Heart left ventricle (tissue), 16 donors: ENCODE data around the gene TRIM25. TPM values are rescaled to one million over a fixed set of nuclear protein-coding genes. Genes with fewer than 3 reads are reported as not detected.

Source experiments
- ATAC-seq, 4 donors: fragments of 200-7000 bp; cut with Tn5 transposase; one replicate each; pipeline ENCODE4 v1.9.1; 2020 to 2022; ENCODE audit warnings: moderate library complexity in 4 of 4, mild to moderate bottlenecking in 3 of 4, moderate number of reproducible peaks in 1 of 4
- DNase-seq, 5 donors: peaks; one replicate each; pipeline ENCODE4 v3.0.0-alpha.2; 2020
- H3K27ac ChIP-seq, 12 donors: fragments of 200-600 bp; sonication (generic) in 4 of 12; one replicate each; pipeline versions ENCODE4 v1.5.0 to v1.8.0; 2016 to 2022; ENCODE audit warnings: mild to moderate bottlenecking in 2 of 12
- H3K27me3 ChIP-seq, 9 donors: fragments of 200-600 bp; sonication (generic) in 2 of 9; one replicate each; pipeline versions ENCODE4 v1.5.1 to v1.8.0; 2016 to 2022; ENCODE audit warnings: mild to moderate bottlenecking in 3 of 9
- H3K36me3 ChIP-seq, 9 donors: fragments of 200-600 bp; sonication (generic) in 2 of 9; one replicate each; pipeline versions ENCODE4 v1.5.0 to v1.8.0; 2018 to 2022; ENCODE audit warnings: mild to moderate bottlenecking in 2 of 9
- H3K4me1 ChIP-seq, 12 donors: fragments of 200-600 bp; sonication (generic) in 4 of 12; one replicate each; pipeline versions ENCODE4 v1.5.0 to v1.8.0; 2016 to 2022; ENCODE audit warnings: mild to moderate bottlenecking in 3 of 12
- H3K4me3 ChIP-seq, 12 donors: fragments of 200-600 bp; sonication (generic) in 4 of 12; one replicate each; pipeline versions ENCODE4 v1.5.0 to v1.8.0; 2017 to 2022; ENCODE audit warnings: mild to moderate bottlenecking in 9 of 12, moderate library complexity in 4 of 12
- H3K9me3 ChIP-seq, 12 donors: fragments of 200-600 bp; sonication (generic) in 4 of 12; one replicate each; pipeline versions ENCODE4 v1.5.0 to v1.8.0; 2016 to 2022; ENCODE audit warnings: mild to moderate bottlenecking in 1 of 12
- POLR2A ChIP-seq, 2 donors: fragments of 450-650 bp; IDR thresholded peaks; one replicate each; pipeline ENCODE4 v1.6.1; 2017; ENCODE audit warnings: antibody characterized with exemption in 2 of 2, mild to moderate bottlenecking in 2 of 2, moderate library complexity in 2 of 2
- WGBS, 4 donors: extraction: QIAGEN DNeasy Blood & Tissue Kit in 2 of 4; methylation state at CpG; one replicate each; pipeline versions ENCODE4 v1.1.5 to v1.1.7; 2013 to 2018; 5-methylcytosine and 5-hydroxymethylcytosine counted together
- intact Hi-C, 10 donors: fragments of 100-400 bp; cut with DNase I; formaldehyde crosslinking; loops; one replicate each; pipeline versions ENCODE4 v1.11.1 to v1.14.2; 2022
- polyA plus RNA-seq, 2 donors: library from polyadenylated mRNA; stranded (reverse); fragments of 200-250 nt; gene quantifications; one replicate each; pipeline ENCODE4 v1.2.3, GENCODE V29; 2013
- total RNA-seq, 9 donors: library from RNA; depleted of rRNA in 2 of 9; stranded (reverse); fragments of >200 nt in 2 of 9; fragmentation: NEBNext Ultra II Directional in 3 of 9; extraction: Animal tissue kit (Norgen Biotek cat#: 25700) in 3 of 9; gene quantifications; one replicate each; pipeline versions ENCODE4 v1.1.0 to v1.2.4, GENCODE V29; 2016 to 2023
- TF ChIP-seq, protein P1 (sequence below), 12 donors: fragments of 200-600 bp; sonication (generic) in 4 of 12; IDR thresholded peaks; one replicate each; pipeline versions ENCODE4 v1.5.0 to v1.8.0; 2018 to 2022; ENCODE audit warnings: antibody characterized with exemption in 12 of 12, mild to moderate bottlenecking in 5 of 12
- donor health status: ischemic (EF 13 %, LVEDD 7.1; RV severe dilation, severe dysfunction).
- donor health status: healthy with polysubstance abuse.
- donor health status: DM: no; HTN: yes; CAD: no.
- donor health status: DM: no; HTN: no; CAD: no.
- donor health status: ischemic (EF 25% LVEDD 6.9; RV normal size, moderate dysfunction).
- donor health status: ischemic (EF 25% LVEDD 5.7; RV mildly dilated, moderate dysfunction).
- donor health status: healthy.
- donor health status: DM: yes; HTN: yes; CAD: no.
- donor health status: ischemic (EF 35%, LVEDD 5.7; RV mildly dilated, moderate dysfunction).
- donor health status: nonischemic (EF 11% LVEDD 7.7; RV severe dilation, severe dysfunction).
- donor health status: DM: yes; HTN: yes; CAD: no.
- donor health status: PGD.
- donor health status: ischemic (EF 29% LVEDD 5.4; RV normal size, mild dysfunction).
- donor health status: nonischemic (EF 23%, LVEDD 6.1; RV moderate dilation, normal function).

The TRIM25 gene
- total and polyA plus RNA-seq, 11 donors = 9.2 to 55.9 (median 14.9) TPM

GRCh38 chr17:56949595-56949994 is 35.7 kb upstream of the TRIM25 start:
- intact Hi-C loops = no loop called here
- Histone ChIP-seq H3K36me3 (peaks cover 0 to 68% (median 57%) of the 10 kb centered on the region in 9 donors), H3K27me3 (no peaks in the 10 kb centered on the region), H3K4me3 (no peak overlapping the region), H3K4me1 (peaks cover 0 to 3% (median 0%) of the 10 kb centered on the region in 12 donors), H3K9me3 (no peaks in the 10 kb centered on the region), H3K27ac (no peak overlapping the region)
- ATAC-seq (no peak), DNase-seq (no peak)
- TF ChIP-seq, protein P1, sequence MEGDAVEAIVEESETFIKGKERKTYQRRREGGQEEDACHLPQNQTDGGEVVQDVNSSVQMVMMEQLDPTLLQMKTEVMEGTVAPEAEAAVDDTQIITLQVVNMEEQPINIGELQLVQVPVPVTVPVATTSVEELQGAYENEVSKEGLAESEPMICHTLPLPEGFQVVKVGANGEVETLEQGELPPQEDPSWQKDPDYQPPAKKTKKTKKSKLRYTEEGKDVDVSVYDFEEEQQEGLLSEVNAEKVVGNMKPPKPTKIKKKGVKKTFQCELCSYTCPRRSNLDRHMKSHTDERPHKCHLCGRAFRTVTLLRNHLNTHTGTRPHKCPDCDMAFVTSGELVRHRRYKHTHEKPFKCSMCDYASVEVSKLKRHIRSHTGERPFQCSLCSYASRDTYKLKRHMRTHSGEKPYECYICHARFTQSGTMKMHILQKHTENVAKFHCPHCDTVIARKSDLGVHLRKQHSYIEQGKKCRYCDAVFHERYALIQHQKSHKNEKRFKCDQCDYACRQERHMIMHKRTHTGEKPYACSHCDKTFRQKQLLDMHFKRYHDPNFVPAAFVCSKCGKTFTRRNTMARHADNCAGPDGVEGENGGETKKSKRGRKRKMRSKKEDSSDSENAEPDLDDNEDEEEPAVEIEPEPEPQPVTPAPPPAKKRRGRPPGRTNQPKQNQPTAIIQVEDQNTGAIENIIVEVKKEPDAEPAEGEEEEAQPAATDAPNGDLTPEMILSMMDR (IDR thresholded peaks at IDR 0.05) = no peak
- TF ChIP-seq POLR2A (IDR thresholded peaks at IDR 0.05) = no peak
- WGBS, 4 donors = 36 to 71% (median 53%) methylated on average over 3 of the region's 3 CpGs

- Histone ChIP-seq H3K4me1 (peaks cover 0 to 3% (median 0%) of the 10 kb centered on the region in 12 donors), H3K4me3 (no peak overlapping the region), H3K36me3 (peaks cover 0 to 77% (median 68%) of the 10 kb centered on the region in 9 donors), H3K27ac (no peak overlapping the region), H3K27me3 (no peaks in the 10 kb centered on the region), H3K9me3 (no peaks in the 10 kb centered on the region)
- TF ChIP-seq, protein P1 (IDR thresholded peaks at IDR 0.05) = no peak
- TF ChIP-seq POLR2A (IDR thresholded peaks at IDR 0.05) = no peak
- DNase-seq = no peak
- intact Hi-C loops = no loop called here
- 91 to 100% (median 99%) methylated on average over 1 of the region's 1 CpG for WGBS, 4 donors
- no peak for ATAC-seq
Observed at GRCh38 chr17:56948491-56948890, 34.6 kb upstream of the TRIM25 start.

- no peak overlapping the region for H3K27ac ChIP-seq
- ATAC-seq = no peak
- H3K9me3 ChIP-seq = no peaks in the 10 kb centered on the region
- 51 to 69% (median 59%) methylated on average over 1 of the region's 1 CpG for WGBS, 4 donors
- peaks cover 0 to 83% (median 75%) of the 10 kb centered on the region in 9 donors for H3K36me3 ChIP-seq
- H3K27me3 ChIP-seq = no peaks in the 10 kb centered on the region
- intact Hi-C loops = no loop called here
- no peak for TF ChIP-seq POLR2A (IDR thresholded peaks at IDR 0.05)
- TF ChIP-seq, protein P1 (IDR thresholded peaks at IDR 0.05) = no peak
- no peak for DNase-seq
- peaks cover 0 to 3% (median 0%) of the 10 kb centered on the region in 12 donors for H3K4me1 ChIP-seq
- H3K4me3 ChIP-seq = no peak overlapping the region
Observed at GRCh38 chr17:56947741-56948140, 33.9 kb upstream of the TRIM25 start.

DNA sequence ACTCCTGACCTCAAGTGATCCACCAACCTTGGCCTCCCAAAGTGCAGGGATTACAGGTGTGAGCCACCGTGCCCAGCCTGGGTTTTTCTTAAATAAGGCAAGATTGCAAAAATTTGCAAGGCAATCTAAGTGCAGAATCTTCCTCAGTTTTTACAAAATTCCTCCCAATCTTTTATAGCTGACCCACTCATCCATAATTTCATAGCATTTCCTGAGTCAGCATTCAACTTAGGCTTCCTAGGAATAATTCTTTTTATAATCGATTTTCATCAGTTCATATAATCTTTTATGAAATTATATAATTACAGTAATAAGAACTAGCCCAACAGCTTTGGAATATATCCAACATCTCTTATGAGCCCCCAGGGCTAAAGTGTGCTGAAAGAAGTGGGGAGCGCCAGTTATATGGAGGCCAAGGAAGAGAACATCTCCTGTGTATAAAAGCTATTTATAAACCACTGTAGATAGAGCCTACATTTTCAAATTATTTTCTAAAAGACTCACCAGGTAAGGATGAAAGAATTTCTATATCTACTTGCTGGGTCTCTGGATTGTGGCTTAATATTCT is 32.2 kb upstream of the TRIM25 start:
- H3K9me3 ChIP-seq = no peaks in the 10 kb centered on the region
- 95 to 97% (median 96%) methylated on average over 3 of the region's 3 CpGs for WGBS, 4 donors
- ATAC-seq (no peak), DNase-seq (no peak)
- H3K27me3 ChIP-seq = no peaks in the 10 kb centered on the region
- TF ChIP-seq, protein P1 (IDR thresholded peaks at IDR 0.05) = no peak
- no peak for TF ChIP-seq POLR2A (IDR thresholded peaks at IDR 0.05)
- H3K27ac ChIP-seq = no peak overlapping the region
- peaks cover 0 to 98% (median 93%) of the 10 kb centered on the region in 9 donors for H3K36me3 ChIP-seq
- intact Hi-C loops = no loop called here
- H3K4me3 ChIP-seq = no peak overlapping the region
- peaks cover 0 to 3% (median 0%) of the 10 kb centered on the region in 12 donors for H3K4me1 ChIP-seq
